ENCODE results near the gene DNAJC22.
"Not testable (repeated sequence)": the region's sequence is repeated elsewhere in the genome, so short reads cannot be mapped to it uniquely, and the experiment has no call there.

The DNAJC22 gene

GRCh38 chr12:49375406-49375805, 28.7 kb downstream of the DNAJC22 start:
- no peak for DNase-seq (ENCODE audit: low read depth)

- no peak for DNase-seq (ENCODE audit: low read depth)
Observed at GRCh38 chr12:49377386-49377785, 30.7 kb downstream of the DNAJC22 start.

- not testable (repeated sequence) for DNase-seq (ENCODE audit: low read depth)
Observed at GRCh38 chr12:49380184-49380583, 33.5 kb downstream of the DNAJC22 start.

GRCh38 chr12:49388682-49389386, 42.1 kb downstream of the DNAJC22 start:
- DNase-seq (ENCODE audit: low read depth): peak; percentile 51

GRCh38 chr12:49389387-49389703, 42.7 kb downstream of the DNAJC22 start:
- DNase-seq (ENCODE audit: low read depth): no peak

- DNase-seq (ENCODE audit: low read depth): no peak
Observed at GRCh38 chr12:49397000-49397399, 50.3 kb downstream of the DNAJC22 start.

GRCh38 chr12:49400304-49400703, 53.6 kb downstream of the DNAJC22 start:
- DNase-seq (ENCODE audit: low read depth): no peak

All from activated T-cell treated with anti-CD3 and anti-CD28 coated beads for 1 hour (primary cell).